CD4-positive, alpha-beta T cell treated with Interleukin-6 at 100 ng/mL for 8 hours (primary cell): Measurements from ENCODE around the gene KCNJ12.

Experiments
- DNase-seq: peaks from one replicate; pipeline ENCODE4 v3.0.0-alpha.2; 2020; ENCODE audit warnings: mixed read lengths, low spot score

Gene KCNJ12

DNA sequence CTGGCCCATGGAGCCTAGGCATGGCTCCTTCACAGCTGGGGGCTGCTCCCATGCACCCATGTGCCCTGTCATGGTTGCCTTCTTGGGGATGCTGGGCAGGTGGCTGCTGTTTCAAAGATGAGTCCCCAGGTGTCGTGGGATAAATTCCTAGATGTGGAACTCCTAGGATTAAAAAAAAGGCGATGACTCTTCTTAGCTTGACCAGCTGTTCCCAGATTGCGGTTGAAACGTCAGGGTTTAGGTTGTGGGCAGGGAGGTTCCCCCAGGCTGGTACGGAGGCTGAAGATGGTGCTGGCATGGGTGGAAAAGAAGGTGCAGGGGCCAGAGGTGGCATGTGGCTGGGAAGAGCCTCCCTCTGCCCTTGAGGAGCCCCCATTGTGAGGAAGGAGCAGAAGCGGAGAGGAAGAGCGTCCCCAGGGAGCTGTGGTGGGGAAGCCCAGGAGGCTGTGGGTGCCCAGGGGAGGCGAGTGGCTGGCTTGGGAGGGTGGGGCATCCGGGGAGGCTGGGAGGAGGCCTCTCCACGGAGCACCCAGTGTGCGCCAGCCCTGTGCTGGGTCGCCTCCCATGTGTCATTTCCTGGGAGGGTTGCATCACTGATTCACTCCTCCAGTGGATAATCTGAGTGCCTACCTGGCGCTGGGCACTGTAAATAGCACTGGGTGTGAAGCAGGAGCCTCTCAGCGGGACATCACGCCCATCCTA lies 7.5 kb upstream of the KCNJ12 start:
- no peak for DNase-seq

DNA sequence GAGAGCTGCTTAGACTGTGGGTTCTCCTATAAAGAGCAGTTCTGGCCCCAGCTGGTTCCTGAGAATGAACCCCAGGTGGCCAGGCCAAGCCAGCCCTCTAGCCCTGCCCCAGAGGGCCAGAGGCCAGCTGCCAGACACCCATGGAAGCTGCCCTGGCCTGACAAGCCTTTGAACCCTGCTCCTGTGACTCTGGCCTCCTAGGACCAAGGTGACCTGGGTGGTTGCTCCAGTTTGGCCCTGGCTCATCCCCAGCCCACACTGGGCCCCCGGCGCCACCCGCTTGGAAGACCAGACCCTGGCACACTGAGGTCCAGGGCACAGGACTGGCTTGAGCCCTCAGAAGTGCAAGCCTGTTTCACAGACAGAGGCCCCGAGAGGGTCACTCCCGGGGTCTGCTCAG lies 6.8 kb upstream of the KCNJ12 start:
- no peak for DNase-seq

DNA sequence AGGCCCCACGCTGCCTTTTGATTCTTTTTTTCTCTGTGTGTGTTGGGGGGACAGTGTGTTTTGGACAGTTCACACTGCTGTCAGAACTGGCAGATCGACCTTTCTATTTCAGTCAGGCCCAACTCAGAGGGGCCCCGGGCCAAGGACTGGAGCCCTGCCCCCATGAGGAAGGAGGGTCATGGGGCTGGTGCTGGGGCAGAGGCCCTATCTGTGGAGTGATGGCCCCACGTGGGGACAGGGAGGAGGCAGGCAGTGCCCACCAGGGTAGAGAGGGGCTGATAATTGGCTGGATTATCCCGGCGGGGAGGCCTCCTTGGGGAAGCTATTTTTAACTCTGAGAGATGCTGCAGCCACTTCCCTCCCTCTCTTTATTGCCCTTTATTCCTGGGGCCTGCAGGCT lies 5.7 kb upstream of the KCNJ12 start:
- no peak for DNase-seq

DNA sequence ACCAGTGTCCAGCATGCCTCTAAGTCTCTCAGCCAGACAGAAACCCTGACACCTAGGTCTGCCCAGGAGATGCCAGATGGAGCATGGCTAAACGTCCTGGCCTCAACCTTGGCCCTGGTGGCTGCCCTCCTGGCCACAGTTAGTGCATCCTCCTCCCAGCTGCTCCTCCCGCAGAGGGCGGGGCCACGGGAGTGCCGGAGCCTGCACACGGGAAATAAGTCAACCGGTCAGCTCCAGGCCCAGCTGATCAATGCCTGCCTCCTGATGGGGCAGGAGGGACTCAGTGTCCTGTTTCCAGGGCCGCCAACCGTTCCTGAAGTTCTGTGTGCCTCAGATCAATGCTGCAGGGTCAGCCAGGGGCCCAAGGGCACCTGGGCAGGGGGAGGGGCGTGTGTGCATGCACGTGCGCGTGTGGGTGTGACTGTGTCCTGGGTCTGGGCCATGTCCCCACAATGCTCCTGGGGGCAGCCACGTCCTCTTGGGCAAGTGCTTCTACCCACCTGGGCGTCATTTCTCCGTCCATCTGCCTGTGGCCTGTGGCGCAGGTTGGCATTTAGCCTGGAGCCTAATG lies 4.6 kb upstream of the KCNJ12 start:
- no peak for DNase-seq

DNA sequence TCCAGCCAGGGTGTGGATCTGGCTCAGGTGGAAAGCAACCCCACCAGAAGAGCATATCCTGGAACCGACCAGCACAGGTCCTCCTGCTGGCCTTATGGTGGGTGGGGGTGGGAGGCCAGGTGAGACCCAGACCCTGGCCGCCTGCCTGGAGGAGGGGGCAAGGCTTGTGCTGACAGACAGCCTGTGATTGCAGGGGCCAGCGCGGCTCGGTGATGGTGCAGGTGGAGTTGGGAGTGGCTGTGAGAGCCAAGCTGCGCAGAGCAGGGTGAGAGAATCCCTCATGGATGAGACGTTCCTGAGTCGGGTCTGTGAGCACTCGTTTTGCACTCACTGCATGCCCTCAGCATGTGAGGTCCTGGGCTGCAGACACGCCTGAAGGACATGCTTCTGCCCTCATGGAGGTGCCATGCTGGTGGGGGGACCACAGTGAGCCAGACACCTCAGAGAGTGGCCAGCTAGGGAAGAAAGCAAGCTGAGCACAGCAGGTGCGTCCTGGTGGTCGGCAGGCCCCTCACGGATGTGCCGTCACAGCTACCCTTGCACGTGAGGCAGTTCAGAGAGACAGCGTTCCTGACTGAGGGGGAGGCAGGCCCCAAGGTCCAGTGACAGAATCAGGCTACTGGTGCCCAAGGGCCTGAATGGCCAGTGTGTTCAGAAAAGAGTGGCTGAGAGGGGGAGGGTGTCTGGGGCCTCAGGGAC lies 3.8 kb upstream of the KCNJ12 start:
- DNase-seq: no peak

DNA sequence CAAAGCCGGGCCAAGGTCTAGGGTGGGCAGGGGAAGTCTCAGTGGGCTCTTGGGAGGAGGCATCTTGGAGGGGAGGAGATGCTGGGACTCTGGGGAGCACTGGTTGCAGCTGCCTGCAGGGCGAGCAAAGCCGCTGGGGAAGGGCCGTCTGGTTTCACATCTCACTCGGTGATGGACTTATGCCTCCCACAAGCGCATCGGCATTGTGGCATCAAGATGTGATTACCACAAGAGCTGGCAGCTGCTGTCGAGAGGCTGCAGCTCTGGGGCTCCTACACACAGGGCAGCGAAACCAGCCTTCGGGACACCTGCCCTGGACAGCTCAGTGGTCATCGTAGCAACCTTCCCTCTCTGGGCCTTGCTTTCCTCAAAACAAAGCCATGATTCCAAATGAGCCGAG lies 3.1 kb upstream of the KCNJ12 start:
- DNase-seq: no peak

DNA sequence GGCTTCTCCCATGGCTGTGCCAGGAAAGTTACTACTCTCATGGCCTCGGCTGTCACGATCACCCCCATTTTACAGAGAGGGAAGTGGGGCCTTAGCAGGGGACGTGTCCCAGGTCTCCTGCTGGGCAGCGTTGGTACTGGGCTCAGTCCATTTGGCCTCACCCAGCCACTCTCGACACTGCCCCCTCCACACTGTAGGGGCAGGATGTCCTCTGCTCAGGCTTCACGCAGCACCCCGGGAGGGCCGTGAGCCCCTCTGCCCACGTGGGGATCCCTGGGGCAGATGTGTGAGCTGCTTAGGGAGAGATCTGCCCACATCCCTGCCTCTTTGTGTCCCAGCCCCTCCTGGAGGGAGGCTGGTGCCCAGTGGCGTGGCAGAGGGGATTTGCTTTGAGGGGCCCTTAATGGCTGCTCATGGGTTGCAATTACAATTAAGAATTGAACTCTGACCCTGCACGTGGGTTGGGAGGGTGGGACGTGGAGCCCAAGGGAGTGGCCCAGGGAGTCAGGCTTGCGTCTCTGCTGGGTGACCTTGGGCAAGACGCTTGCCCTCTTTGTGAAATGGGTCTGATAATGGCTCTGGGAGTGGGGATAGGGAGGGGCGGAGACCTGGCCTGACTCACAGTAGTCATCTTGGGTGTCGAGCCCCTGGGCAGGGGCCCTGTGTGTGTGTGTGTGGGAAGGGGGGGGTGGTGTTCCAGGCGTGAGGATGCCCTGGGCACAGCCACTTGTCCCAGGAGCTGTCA lies 2.3 kb upstream of the KCNJ12 start:
- no peak for DNase-seq

DNA sequence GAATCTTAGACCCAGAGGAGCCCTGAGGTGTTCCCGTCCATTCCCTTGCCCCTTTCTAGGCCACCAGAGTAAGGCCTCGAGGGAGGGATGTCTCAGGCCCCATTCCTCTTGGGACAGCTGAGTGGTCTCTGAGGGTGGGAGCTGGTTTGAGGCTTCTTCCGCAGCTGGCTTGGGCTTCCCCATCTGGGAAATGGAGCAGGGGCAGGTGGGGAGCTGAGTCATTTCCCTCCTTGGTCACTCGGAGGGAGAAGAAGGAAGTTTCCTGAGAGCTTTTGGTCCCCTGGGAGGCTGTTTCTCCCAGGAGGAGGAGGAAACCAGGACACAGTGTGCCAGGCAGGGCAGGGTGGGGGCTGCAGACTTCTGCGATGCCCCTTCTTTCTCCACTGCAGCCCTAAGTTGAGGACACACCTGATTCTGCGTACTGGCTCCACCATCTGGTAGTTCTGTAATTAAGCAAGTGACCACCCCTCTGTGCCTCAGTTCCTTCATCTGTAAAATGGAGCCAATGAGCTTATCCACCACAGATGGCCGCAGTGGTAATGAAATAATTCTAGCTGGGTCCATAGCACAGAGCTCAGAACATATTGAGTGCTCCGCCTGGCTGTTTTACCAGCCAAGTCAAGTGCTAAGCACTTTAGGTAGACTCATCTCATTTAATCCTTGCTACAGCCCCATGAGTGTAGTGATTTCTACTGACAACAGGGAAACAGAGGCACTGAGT lies 1.6 kb upstream of the KCNJ12 start:
- DNase-seq: no peak

DNA sequence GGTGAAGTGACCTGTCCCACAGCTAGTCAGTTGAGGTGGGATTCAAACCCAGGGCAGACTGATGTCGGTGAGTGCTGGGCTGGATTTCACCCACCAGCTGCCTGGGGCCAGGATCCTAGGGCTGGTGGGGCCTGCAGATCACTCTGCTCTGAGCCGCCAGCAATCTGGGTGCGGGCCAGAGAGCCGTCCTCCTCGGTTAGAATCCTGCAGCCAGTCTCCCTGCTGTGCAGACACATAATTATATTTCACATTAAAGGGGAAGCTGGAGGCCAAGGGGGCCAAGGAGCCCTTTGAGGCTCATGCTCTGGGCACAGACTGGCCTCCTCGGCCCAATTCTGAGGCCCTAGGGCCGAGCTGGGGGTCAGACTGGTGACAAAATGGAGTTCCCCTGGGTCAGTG lies 996 bp upstream of the KCNJ12 start:
- no peak for DNase-seq

DNA sequence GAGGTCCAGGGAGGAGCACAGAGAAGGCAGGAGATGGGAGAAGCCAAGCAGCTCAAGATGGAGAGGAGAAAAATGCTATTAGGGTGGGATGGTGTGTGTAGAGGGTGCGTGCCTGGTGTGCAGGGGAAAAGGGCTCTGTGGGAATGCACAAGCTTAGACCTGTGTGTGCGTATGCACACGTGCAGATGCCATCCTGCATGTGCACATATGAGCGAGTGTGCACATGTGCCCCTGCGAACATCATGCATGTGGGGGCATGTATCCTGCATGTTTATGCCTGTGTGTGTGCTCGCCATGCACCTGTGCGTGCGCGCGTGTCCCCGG lies 438 bp upstream of the KCNJ12 start:
- DNase-seq: no peak

DNA sequence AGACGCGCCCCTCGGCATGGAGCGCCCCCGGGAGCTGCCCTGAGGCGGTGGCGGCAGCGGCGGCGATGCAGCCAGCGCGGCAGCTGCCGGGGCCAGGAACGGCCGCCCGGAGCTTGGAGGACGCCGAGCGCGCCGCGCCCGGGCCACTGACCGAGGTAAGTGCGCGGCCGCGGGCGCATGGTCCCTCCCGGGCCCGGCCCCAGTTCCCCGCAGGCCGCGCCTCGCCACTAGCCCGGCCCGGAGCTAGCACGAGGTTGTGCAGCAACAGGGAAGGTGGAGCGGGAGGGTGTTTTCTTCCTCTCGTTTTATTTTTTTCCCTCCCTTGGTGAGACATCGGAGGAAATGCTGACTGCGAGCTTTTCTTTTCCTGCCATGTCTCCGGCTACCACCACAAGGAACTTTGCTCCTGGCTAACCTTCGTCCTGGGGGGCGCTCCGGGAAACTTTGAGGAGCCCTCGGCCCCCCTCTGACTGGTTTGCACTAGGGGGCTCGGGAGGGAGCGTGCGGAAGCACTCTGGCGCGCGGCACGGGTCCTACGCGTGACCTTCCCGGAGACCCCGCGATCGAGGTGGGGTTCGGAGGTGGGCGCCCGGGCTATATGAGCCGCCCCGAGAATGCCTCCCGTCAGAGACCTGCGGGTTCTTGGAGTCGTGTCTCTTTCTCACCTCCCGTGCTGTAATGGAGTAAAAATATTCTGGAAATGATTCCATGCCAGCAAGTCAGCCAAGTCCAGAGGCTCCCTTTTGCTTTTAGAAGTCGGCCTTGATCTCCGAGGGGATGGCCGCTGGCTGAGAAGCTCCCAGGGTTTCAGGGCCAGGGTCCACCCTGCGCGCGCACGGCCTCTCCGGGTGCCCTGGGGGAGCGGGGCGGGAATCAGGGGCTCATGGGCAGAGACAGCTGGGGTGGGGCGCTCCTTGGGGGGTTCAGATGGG lies 868 bp downstream of the KCNJ12 start:
- no peak for DNase-seq

DNA sequence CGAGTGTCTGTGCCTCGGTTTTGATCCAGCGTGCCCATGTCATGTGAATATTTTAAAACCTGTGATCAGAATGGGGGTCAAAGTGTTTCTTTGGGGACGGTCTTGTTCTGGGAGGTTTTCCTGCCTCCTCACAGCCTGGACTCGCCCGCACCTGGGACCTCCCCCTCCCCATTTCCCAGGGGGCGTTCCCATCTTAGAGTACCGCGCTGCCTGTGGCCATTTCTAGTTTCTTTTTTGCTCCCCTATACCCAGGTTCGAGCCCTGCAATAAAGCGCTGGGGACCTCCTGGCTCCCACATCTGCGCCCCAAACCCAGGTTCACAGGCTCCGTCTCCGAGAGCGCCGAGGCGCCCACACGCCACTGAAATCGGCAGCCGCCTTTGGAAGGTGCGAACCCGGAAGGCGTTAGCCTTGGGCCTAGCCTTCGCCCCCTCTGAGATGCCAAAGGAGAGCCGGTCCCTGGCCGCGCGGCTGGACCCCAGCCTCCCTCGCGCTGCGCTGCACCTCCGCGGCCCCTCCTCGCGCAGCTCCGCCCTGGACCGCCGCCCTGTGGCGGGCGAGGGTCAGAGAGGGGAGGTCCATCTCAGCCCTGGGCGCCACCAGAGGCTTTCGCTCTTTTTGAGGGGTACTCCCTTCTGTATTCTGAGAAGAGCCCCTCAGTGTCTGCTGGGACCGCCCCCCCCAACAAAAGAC lies 1.7 kb downstream of the KCNJ12 start:
- DNase-seq: no peak

DNA sequence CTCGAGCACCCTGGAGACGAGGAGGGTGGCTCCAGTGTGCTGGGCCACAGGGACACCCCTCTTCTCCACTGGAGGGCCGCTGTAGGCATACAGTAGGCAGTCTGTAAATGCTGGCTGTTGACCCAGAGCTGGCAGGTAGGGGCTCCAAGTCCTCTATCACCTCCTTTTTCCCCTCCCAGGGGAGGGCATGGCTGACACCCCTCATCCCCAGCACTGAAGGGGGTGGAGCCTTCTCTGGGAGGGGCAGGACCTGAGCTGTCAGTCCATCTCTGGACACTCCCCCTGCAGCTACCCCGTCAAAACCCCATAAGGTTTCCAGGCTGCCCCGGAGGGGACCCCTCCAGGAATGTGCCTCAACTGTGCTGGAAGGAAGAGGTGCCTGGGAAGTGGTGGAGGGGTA lies 2.4 kb downstream of the KCNJ12 start:
- DNase-seq: no peak

DNA sequence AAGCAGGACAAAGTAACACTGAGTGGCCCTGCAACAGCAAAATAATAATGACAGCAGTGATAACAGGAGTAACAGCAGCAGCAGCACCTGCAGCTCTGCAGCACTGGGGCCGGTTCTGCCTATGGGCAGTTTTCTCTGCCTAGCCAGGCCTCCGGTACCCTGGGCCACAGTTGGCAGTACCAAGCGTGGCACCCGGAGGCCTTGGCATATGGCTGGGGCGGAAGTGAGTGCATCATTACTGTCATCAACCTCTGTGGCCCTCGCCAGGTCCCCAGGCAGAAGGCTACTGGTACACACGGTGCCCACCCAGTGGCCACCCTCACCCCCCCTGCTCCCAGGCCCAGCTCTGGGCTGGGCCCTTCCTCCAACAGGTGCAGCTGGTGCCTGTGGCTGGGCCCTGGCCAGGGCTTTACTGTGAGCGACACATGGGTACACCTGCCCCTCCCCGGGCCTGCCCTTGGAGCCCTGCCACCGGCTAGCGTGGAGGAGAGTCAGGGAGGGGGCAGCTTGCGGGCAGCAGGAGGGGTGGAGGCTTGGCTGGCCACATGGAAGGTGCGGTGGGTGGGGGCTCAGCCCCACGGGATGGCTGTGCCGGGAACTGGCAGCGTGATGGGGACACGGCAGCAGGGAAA lies 3.0 kb downstream of the KCNJ12 start:
- DNase-seq: no peak

DNA sequence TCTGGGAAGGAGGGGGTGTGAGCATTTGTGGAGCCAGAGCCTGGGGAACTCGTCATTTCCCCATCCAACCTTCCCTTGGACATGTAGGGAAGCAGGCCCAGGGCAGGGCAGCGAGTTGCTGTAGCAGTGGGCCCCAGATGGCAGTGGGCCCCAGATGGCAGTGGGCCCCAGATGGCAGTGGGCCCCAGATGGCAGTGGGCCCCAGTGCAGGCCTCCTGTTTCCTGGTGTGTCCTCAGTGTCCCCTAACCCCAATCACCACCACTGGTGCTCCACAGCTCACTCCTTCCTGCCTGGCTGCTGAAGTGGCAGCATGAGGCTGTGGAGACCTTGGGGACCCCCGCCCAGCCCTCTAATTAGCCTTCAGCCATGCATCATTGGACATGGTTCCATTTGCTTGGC lies 4.5 kb downstream of the KCNJ12 start:
- no peak for DNase-seq

DNA sequence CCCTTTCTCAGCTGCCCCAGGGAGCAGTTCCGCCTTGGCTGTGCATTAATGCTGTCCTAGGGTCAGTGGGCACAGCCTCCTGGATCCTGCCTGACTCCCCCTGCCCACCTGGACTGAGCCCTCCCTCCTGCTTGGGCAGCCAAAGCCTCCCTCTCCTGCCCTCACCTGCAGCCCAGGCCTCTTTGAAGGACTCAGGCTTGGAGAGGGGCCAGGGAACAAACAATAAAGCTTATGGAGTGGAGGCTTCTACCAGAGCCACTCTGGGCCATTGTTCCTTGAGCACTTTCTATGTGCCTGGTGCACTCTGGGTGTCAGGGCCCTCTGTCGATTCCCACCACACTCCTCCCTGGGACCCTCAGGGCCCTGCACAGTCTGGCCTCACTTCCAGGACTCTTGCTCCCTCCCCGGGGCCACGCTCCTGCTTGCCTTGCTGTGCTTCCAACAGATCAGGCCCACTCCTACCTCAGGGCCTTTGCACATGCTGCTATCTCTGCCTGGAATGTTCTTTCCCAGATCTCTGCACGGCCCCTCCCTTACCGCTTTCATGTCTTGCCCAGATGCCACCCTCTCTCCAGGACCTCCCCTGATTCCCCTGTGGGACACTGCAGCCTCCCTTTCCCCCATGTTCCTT lies 5.0 kb downstream of the KCNJ12 start:
- no peak for DNase-seq

DNA sequence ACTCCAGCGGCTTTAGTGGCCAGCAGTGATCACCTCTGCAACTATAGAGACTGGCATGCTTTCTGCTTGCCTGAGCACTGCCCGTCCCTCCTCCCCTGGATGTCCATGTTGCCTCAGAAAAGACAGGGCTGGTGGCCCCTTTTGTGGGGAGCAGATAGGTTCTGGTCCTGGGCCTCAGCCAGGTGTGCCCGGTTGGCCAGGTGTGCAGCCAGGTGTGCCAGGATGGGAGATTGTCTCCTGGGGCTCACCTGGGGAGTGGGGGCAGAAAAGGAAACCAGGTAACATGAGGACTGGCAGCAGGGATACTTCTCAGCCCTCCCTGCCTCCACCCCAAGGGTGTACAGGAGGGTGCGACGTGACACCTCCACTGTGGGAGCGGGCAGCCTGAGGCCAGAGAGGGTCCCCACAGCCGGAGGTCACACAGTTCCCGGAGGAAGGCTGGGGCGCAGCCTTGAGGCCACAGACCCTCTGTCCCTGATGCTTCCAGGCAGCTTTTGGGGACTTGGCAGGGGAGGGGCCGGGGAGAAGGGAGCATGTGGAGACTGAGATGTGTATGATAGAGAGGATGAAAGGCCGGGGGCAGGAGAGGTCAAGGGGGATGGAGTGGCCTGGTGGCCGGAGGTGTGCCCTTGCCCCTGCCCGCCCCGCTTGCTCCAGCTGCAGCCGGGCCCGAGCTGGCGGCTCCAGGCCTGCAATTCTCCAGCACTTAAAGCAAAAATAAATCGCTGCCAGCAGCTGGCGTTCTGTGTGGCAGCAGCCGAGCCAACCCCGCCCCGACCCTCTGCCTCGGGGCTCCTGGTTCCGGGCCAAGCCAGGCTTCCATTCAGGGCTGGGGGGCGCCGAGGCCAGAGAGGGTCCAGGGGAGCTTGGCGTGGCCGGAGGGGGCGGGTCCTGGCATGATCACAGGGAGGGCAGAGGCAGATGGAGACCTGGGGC lies 6.7 kb downstream of the KCNJ12 start:
- DNase-seq: no peak

DNA sequence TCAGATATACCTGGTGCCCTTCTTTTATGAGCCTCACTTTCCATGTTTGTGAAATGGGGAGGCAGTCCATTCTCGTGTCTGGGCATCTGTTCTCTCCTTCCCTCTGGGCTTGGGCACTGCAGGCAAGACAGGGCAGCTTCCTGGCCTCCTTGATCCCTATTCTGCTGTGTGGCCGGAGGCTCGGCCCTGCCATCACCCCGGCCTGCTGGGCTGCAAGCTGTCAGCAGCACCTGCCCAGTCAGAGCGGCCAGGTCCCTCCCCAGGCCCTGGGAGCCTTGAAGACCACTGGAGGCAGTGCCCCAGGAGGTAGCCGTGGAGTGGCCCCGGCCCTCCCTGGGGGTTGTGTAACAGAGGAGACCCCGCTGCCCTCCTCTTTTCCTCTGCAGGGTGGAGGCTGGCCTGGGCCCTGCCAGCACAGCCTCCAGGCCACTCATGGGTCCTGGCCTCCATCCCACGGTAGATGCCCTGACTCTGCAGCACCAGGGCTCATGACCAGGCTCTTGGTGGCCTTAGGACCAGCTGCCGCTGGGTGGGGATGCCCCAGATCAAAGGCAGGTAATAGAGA lies 9.2 kb downstream of the KCNJ12 start:
- DNase-seq: no peak
